A673 (cell line): ENCODE data around the gene EWSR1.

Experiments
- CTCF ChIP-seq: fragments of 300-800, 200-600 bp; sonication (generic); conservative IDR thresholded peaks from 2 replicates; pipeline ENCODE4 v1.5.1; 2017; ENCODE audit warnings: low read depth, mild to moderate bottlenecking, antibody characterized with exemption, low read length, moderate library complexity, mixed read lengths
- EZH2 ChIP-seq: fragments of 200-600 bp; sonication (generic); IDR thresholded peaks from 2 replicates; pipeline ENCODE4 v1.6.1; 2017; ENCODE audit warnings: borderline replicate concordance, low read depth, mild to moderate bottlenecking, mixed read lengths, antibody characterized with exemption, low read length; ENCODE audit not compliant: poor library complexity, severe bottlenecking

GRCh38 chr22:29299136-29299900 is 31.2 kb downstream of the EWSR1 start:
- TF ChIP-seq CTCF: no peak
- TF ChIP-seq EZH2: no peak
